ENCODE results near the gene NDUFS8.

The NDUFS8 gene

DNA sequence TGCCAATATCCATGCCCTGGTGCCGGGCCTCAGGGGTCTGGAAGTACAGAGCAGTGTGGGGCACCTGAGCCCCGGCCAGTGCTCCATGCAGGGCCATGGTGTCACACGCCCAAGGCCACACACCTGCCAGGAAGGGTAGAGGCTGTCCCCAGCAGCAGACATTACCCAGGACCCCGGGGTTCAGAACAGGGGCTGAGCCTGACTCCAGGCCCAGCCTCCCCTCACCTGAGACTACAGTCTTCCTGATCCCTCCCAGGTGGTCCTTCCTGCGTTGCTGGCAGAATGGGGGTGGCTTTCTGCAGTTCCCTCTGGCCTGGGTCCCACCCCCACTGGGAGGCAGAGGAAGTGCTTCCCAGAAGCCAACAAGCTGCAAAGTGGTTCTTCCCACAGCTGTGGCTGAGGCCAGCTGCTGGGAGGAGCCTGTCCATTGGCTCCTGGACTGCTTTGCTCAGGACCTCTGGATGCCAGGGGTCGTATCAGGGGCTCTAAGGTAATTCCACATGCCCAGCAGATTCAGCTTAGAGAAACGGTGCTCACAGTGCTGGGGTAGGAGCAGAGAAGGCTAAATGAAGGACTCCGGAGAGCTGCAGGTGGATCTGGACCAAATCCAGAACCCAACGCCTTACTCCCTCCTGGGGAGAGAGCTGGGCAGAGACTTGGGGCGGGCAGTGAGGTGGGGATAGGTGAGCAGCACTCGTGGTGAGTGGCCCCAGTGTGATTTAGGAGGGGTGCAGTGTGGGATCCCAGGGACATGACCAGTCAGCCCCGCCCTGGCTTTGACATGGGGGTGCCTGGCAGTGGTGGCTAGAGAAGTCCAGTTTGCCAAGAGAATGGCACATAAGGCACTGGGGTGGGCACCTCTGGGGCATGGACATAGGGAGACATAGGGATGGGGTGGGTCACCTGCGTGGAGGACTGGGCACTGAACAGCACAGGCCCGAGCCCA lies 21.0 kb downstream of the NDUFS8 start:
- FAIRE-seq (no peak), DNase-seq (ENCODE audit: insufficient read length, low spot score) (no peak)
- no peak for TF ChIP-seq POLR2A (IDR thresholded peaks at IDR 0.05; ENCODE audit: low read depth, low read length)

GRCh38 chr11:68052137-68052873 lies 21.8 kb downstream of the NDUFS8 start:
- FAIRE-seq (no peak), DNase-seq (ENCODE audit: insufficient read length, low spot score) (no peak)
- TF ChIP-seq POLR2A (IDR thresholded peaks at IDR 0.05; ENCODE audit: low read depth, low read length): no peak

- FAIRE-seq: no peak
- TF ChIP-seq POLR2A (IDR thresholded peaks at IDR 0.05; ENCODE audit: low read depth, low read length): no peak
- no peak for DNase-seq (ENCODE audit: insufficient read length, low spot score)
These were observed 22.6 kb downstream of the NDUFS8 start for GRCh38 chr11:68053117-68053516.

- TF ChIP-seq POLR2A (IDR thresholded peaks at IDR 0.05; ENCODE audit: low read depth, low read length): no peak
- DNase-seq (ENCODE audit: insufficient read length, low spot score) (no peak), FAIRE-seq (no peak)
These were observed 23.7 kb downstream of the NDUFS8 start for GRCh38 chr11:68053981-68054812.

- FAIRE-seq: no peak
- DNase-seq (ENCODE audit: insufficient read length, low spot score): no peak
- no peak for TF ChIP-seq POLR2A (IDR thresholded peaks at IDR 0.05; ENCODE audit: low read depth, low read length)
These were observed 26.1 kb downstream of the NDUFS8 start for GRCh38 chr11:68056317-68057285.

- FAIRE-seq (no peak), DNase-seq (ENCODE audit: insufficient read length, low spot score) (no peak)
- TF ChIP-seq POLR2A (IDR thresholded peaks at IDR 0.05; ENCODE audit: low read depth, low read length): no peak
These were observed 27.3 kb downstream of the NDUFS8 start for GRCh38 chr11:68057807-68058206.

GRCh38 chr11:68061508-68061907 lies 31.0 kb downstream of the NDUFS8 start:
- DNase-seq (ENCODE audit: insufficient read length, low spot score) (no peak), FAIRE-seq (no peak)
- no peak for TF ChIP-seq POLR2A (IDR thresholded peaks at IDR 0.05; ENCODE audit: low read depth, low read length)

- no peak for TF ChIP-seq POLR2A (IDR thresholded peaks at IDR 0.05; ENCODE audit: low read depth, low read length)
- no peak for DNase-seq (ENCODE audit: insufficient read length, low spot score)
- no peak for FAIRE-seq
These were observed 34.4 kb downstream of the NDUFS8 start for GRCh38 chr11:68064926-68065325.

- DNase-seq (ENCODE audit: insufficient read length, low spot score) (no peak), FAIRE-seq (no peak)
- TF ChIP-seq POLR2A (IDR thresholded peaks at IDR 0.05; ENCODE audit: low read depth, low read length): no peak
These were observed 35.4 kb downstream of the NDUFS8 start for GRCh38 chr11:68065841-68066240.

DNA sequence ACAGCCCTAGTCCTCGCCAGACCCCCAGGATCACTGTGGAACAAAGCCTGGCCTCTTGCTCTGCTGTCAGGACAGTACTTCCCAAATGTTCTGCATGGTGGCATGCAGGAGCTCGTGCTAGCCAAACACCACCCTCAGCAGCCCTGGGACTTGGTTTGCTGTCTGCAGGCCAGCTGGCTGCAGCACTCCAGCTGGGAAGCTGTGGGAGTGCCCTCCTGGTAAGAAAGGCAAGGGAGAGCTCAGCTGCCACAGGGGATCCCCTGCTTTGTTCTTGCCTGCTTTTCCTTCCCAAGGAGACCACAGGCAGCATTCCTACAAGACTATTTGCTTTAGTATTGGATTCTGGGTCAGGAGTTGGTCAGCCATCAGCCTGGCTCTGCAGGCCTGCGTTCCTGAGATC lies 36.3 kb downstream of the NDUFS8 start:
- FAIRE-seq (no peak), DNase-seq (ENCODE audit: insufficient read length, low spot score) (no peak)
- TF ChIP-seq POLR2A (IDR thresholded peaks at IDR 0.05; ENCODE audit: low read depth, low read length): no peak

- FAIRE-seq (no peak), DNase-seq (ENCODE audit: insufficient read length, low spot score) (no peak)
- no peak for TF ChIP-seq POLR2A (IDR thresholded peaks at IDR 0.05; ENCODE audit: low read depth, low read length)
These were observed 37.5 kb downstream of the NDUFS8 start for GRCh38 chr11:68067991-68068390.

DNA sequence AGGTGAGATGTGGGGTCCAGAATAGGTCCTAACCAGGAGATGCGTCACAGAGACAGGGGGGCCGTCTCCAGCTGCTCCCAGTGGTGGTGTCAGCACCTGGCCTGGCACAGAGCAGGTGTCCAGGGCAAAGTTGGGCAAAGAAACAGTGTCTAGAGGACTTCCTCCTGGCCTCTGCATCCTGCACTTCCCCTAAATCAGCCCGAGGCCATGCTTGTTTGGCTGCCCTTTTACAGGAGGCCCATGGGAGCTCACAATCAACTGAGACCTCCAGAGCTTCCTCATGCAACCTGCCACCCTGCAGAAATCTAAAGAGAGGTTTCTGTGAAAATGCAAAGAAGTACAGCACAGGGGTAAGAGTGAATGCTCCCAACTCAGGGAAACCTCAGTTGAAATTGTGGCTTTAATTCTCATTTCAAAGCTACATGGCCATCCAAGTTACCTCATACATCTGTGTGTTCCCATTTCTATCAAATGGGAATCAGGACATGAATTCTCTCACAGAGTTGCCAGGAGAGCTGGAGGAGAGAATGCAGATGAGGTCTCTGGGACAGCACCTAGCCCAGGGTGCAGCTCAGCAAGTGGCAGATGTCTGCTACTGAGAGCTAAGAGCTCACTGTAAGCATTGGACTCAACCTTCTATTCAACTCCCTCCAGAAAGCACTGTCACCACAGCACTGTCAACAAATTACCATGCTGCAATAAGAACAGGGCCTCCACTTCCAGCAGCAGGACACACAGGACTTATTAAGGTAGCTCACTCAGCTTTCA lies 41.0 kb downstream of the NDUFS8 start:
- TF ChIP-seq POLR2A (IDR thresholded peaks at IDR 0.05; ENCODE audit: low read depth, low read length): no peak
- FAIRE-seq: no peak

More for the DNA sequence above, 41.0 kb downstream of the NDUFS8 start:
- no peak for DNase-seq (ENCODE audit: insufficient read length, low spot score)
